HG03103 (cell line): Measurements from ENCODE around the gene OR10A3.

Experiments
- ATAC-seq: cut with Tn5 transposase; IDR thresholded peaks from one replicate; pipeline ENCODE4 v1.9.1; 2021; ENCODE audit warnings: low read depth; ENCODE audit not compliant: unreplicated experiment

Gene OR10A3

GRCh38 chr11:7941146-7941545 is 362 bp downstream of the OR10A3 start:
- no peak for ATAC-seq

DNA sequence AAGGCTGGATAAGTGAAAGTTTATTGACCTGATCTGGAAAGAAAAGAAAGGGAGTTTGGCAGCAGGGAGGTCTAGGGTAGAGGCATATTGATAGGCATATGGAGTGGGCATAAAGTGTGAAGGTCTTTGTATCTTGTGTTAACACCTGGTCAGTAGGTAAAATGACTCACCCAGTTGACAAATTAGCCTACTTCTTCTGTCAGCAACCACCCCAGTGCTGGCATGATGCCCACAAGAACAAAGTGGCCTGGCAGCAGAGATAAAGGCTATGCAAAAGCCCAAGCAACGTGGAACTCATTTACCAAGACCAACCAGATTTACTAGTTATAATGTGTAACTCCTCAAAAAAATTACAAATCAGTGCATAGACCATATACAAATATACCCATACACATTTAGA is 4.9 kb downstream of the OR10A3 start:
- ATAC-seq, result no peak

- ATAC-seq, result no peak
Measured at GRCh38 chr11:7931168-7931567, 10.3 kb downstream of the OR10A3 start, which contains the start of gene OR10A6. Gene OR10A6, minus strand, starts transcription at chr11:7931268. Its CDS starts 2,606 bp downstream, at chr11:7928662.

GRCh38 chr11:7927635-7928034 is 13.9 kb downstream of the OR10A3 start:
- ATAC-seq, result no peak

- no peak for ATAC-seq
Measured at GRCh38 chr11:7924536-7924935, 17.0 kb downstream of the OR10A3 start.

DNA sequence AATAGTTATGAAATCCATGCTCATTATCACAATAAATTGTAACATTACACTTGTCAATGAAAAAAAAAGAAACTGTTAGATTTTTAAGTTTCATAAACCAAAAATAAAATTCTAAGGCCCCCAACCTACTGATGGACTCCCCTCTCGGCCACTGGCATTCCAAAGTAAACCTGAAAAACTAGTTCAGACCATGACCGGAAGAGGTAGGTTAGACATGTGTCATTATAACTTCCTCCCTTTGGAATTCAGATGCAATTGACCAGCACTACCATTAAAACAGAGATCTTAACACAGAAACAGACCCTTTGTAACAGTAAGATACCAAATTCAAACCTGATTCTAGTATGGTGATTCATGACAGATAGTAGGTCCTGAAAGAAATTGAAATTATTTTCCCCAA is 23.4 kb downstream of the OR10A3 start:
- ATAC-seq, result no peak

GRCh38 chr11:7911011-7911410 is 30.5 kb downstream of the OR10A3 start:
- ATAC-seq, result no peak

DNA sequence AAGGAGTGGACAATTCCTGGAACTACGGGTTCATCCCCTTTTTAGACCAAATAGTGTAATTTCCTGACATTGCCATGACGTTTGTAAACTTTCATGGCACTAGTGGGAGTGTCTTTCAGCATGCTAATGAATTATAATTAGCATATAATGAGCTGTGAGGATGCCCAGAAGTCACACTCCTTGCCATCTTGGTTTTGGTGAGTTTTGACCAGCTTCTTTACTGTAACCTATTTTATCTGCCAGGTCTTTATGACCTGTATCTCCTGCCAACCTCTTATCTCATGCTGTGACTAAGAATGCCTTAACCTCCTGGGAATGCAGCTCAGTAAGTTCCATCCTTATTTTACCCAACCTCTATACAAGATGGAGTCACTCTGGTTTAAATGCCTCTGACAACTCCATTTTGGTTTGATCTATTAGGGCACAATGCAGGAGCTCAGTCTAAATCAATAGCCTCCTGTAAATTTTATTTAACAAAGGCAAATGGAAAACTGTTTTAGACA is 31.2 kb downstream of the OR10A3 start:
- ATAC-seq, result no peak

- no peak for ATAC-seq
Measured at GRCh38 chr11:7909585-7910285, 31.8 kb downstream of the OR10A3 start.

- no peak for ATAC-seq
Measured at GRCh38 chr11:7907121-7907520, 34.4 kb downstream of the OR10A3 start.

GRCh38 chr11:7906481-7906880 is 35.0 kb downstream of the OR10A3 start:
- no peak for ATAC-seq

DNA sequence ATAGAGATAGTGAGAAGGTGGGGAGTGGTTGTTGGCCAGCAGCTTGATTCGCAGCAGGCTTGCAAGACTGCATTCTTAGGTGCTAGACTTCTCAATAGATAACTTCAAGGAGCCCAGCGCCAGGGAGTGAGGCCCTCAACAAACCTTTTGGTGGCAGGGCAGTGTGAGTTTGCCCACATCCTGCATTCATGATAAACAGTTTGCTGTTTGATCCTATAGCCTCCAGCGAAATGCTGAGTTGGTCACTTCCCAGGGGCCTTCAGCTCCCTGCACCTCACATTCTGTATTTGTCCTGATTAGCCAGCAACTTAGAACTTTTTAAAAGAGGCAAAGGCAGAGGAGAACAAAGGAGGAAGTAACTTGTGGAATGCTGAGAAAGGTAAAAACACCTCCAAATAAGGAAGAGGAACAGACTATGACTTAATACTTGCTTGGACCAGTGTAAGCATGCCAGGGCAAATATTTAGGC is 35.5 kb downstream of the OR10A3 start:
- ATAC-seq, result no peak

GRCh38 chr11:7905549-7905948 is 36.0 kb downstream of the OR10A3 start:
- ATAC-seq, result no peak

GRCh38 chr11:7904917-7905316 is 36.6 kb downstream of the OR10A3 start:
- ATAC-seq, result no peak

GRCh38 chr11:7903940-7904339 is 37.6 kb downstream of the OR10A3 start:
- no peak for ATAC-seq

GRCh38 chr11:7901319-7901854 is 40.1 kb downstream of the OR10A3 start:
- no peak for ATAC-seq

DNA sequence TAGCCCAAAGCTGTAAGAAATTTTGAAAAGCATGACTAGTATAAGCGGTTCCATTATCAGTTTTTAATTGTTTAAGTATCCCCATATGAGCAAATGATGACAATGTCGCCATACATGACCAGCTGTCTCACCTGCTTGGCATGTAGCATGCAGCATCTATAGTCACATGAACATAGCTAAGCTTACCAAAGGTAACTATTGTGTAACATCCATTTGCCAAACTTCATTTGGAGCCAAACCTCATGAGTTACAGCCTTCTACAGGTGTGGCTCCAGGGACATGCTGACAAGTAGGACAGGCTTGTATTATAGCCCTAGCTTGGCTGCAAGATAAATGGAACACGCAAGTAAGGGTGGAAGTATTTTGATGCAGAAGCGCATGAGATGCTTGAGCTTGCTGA is 40.8 kb downstream of the OR10A3 start:
- ATAC-seq, result no peak

DNA sequence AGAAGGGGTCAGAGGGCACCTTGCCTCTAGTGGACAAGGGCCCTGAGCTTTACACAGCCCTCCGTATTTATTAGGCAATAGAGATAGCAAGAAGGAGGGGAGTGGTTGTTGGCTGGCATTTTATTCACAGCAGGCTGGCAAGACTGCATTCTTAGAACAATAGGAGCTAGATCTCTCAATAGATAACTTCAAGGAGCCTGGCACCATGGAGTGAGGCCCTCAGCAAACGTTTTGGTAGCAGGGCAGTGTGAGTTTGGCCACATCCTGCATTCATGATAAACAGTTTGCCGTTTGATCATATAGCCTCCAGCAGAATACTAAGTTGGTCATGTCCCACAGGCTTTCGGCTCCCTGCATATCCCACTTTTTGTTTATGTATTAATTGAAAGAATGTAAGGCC is 42.1 kb downstream of the OR10A3 start:
- no peak for ATAC-seq

GRCh38 chr11:7898666-7899283 is 42.7 kb downstream of the OR10A3 start:
- ATAC-seq, result no peak

DNA sequence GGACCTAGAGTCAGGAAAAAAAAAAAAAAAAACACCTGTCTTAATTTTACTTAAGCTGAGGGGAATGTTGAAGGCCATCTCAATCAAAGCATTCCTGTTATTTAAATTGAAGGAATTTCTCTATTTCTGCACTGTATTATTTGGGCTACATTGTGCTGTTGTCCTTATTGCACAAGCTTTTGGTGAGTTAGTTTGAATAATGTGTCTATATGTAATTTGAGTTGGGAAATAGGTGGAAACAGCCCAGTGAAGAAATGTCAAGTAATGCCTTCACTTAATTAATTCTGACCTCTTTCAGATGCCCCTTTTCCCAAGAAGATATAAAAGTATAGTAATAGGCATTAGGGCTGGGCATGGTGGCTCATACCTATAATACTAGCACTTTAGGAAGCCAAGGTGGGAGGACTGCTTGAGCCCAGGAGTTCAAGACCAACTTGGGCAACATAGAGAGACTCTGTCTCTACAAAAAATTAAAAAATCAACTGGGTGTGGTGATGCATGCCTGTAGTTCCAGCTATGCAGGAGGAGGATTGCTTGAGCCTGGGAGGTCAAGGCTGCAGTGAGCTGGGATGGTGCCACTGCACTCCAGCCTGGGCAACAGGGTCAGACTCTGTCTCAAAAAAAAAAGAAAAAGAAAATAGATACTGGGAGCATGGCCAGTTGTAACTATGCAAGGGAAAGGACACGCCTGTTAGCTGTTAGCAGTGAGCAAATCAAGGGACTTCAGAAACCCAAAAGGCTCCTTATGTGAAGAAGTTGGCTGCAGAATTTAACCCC is 45.3 kb downstream of the OR10A3 start:
- ATAC-seq, result no peak

- no peak for ATAC-seq
Measured at GRCh38 chr11:7894251-7894650, 47.3 kb downstream of the OR10A3 start.
